Measurements from ENCODE around the gene TMSB4Y.

GRCh38 chrY:13729517-13729916, 25.8 kb downstream of the TMSB4Y start:
- TF ChIP-seq CTCF (IDR thresholded peaks at IDR 0.05; ENCODE audit: extremely low read depth in 1 of 2, insufficient read depth in 1 of 2, low read depth in 1 of 2, low read length in 2 of 2) (no peak), POLR2A (IDR thresholded peaks at IDR 0.05; ENCODE audit: low read depth, low read length) (no peak), MYC (IDR thresholded peaks at IDR 0.05; ENCODE audit: low read depth, low read length) (no peak), POLR2AphosphoS5 (IDR thresholded peaks at IDR 0.05; ENCODE audit: insufficient read depth, low read depth, low read length) (no peak), GATA2 (IDR thresholded peaks at IDR 0.05; ENCODE audit: insufficient read depth, insufficient read length, low read depth, low read length) (no peak), MAX (IDR thresholded peaks at IDR 0.05; ENCODE audit: insufficient read depth, insufficient read length) (no peak), JUN (IDR thresholded peaks at IDR 0.05; ENCODE audit: borderline replicate concordance, insufficient read depth, insufficient read length, low read depth) (no peak), EZH2 (IDR thresholded peaks at IDR 0.05; ENCODE audit: borderline replicate concordance, low read depth, low read length, severe bottlenecking) (no peak)

Data from endothelial cell of umbilical vein (primary cell).